ENCODE results near the gene PHACTR4.
"Not testable (repeated sequence)": the region's sequence is repeated elsewhere in the genome, so short reads cannot be mapped to it uniquely, and the experiment has no call there.

PHACTR4 gene

GRCh38 chr1:28530456-28530855 lies 160.9 kb downstream of the PHACTR4 start:
- DNase-seq = no peak

DNA sequence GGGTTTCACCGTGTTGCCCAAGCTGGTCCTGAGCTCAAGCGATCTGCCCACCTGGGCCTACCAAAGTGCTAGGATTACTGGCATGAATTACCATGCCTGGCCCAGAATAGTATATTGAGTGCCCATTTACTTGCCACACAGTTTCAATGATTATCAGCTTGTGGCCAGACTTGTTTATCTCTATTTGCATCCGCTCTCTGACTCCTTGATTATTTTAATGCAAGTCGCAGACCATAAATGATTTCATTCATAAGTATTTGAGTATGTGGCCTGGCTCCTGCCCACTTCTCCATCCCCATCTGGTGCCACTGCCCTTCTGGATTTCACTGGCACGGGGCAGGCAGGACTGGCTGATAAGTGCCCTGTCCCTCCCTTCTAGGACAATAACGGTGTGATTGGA lies 165.1 kb downstream of the PHACTR4 start:
- DNase-seq = no peak

GRCh38 chr1:28535180-28535579 lies 165.6 kb downstream of the PHACTR4 start:
- DNase-seq = no peak

- DNase-seq = peak in 1 of 2 donors; percentile 31
Measured at GRCh38 chr1:28537457-28538199, 168.1 kb downstream of the PHACTR4 start.

DNA sequence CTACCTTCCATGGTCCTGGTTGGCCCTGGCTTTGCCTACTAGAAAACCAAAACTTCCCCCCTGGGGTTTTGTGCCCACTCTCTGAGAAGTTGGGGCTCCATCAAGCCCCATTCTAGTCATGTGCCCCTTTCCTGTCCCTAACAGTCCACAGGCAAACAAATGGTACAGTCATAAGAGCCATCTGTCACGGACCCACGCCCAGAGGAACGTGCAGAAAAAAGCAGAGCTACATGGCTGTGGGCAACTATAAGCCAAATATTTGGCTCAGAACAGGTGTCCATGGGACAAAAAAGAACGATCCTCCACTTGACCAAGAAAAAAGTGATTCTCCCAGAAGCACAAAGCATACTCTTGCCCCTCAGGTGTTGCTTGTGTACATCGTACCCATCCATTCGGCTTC lies 168.7 kb downstream of the PHACTR4 start:
- no peak for DNase-seq

- no peak for DNase-seq
Measured at GRCh38 chr1:28540651-28541050, 171.1 kb downstream of the PHACTR4 start.

DNA sequence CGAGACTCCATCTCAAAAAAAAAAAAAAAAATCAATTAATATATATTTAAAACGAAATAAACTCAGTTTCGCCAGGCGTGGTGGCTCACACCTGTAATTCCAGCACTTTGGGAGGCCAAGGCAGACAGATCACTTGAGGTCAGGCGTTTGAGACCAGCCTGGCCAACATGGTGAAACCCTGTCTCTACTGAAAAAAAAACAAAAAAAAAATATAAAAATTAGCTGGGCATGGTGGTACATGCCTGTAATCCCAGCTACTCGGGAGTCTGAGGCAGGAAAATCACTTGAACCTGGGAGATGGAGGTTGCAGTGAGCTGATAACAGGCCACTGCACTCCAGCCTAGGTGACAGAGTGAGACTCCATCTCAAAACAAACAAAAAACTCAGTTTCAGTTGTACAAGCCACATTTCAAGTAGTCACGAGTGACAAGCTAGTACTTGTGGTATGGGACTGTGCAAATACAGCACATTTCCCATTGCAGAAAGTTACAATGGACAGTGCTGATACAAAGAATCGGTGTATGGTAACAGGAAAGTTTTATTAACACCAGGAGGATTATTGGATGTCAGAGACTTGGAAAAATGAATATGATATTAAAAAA lies 172.0 kb downstream of the PHACTR4 start:
- not testable (repeated sequence) for DNase-seq

GRCh38 chr1:28545246-28545628 lies 175.7 kb downstream of the PHACTR4 start:
- DNase-seq = no peak

- no peak for DNase-seq
Measured at GRCh38 chr1:28548318-28548717, 178.8 kb downstream of the PHACTR4 start.
